Transverse colon (tissue), 4 donors: ENCODE measurements around the gene TBX18. TPM values are rescaled to one million over a fixed set of nuclear protein-coding genes. Genes with fewer than 3 reads are reported as not detected.

ENCODE experiments used
- DNase-seq: peaks from one replicate; pipeline ENCODE4 v3.0.0-alpha.2; 2019
- H3K27ac ChIP-seq, 4 donors: fragments of 200-600 bp; sonication (generic); 2 replicates each; pipeline ENCODE4 v1.5.1; 2016 to 2018; ENCODE audit warnings: inconsistent platforms in 4 of 4
- H3K27me3 ChIP-seq: fragments of 200-600 bp; sonication (generic); 2 replicates; pipeline ENCODE4 v1.5.1; 2017; ENCODE audit warnings: inconsistent platforms
- H3K36me3 ChIP-seq, 4 donors: fragments of 200-600 bp; sonication (generic); 2 replicates each; pipeline ENCODE4 v1.5.1; 2017 to 2019; ENCODE audit warnings: inconsistent platforms in 4 of 4
- H3K4me1 ChIP-seq, 4 donors: fragments of 200-600 bp; sonication (generic); 2 replicates each; pipeline ENCODE4 v1.5.1; 2017 to 2020; ENCODE audit warnings: inconsistent platforms in 4 of 4
- H3K4me3 ChIP-seq, 4 donors: fragments of 200-600 bp; sonication (generic); 1 replicate in 1 of 4; 2 replicates in 3 of 4; pipeline versions ENCODE4 v1.5.1 to v1.6.1; 2017 to 2019; ENCODE audit warnings: inconsistent platforms in 4 of 4
- H3K9me3 ChIP-seq, 2 donors: fragments of 200-600 bp; sonication (generic); 2 replicates each; pipeline ENCODE4 v1.5.1; 2017 to 2019; ENCODE audit warnings: inconsistent platforms in 2 of 2
- EP300 ChIP-seq: sonication (generic); formaldehyde crosslinking; IDR thresholded peaks from one replicate; pipeline ENCODE4 v1.6.1; 2017; ENCODE audit warnings: antibody characterized with exemption, low read depth
- POLR2A ChIP-seq: fragments of 450-650 bp; IDR thresholded peaks from one replicate; pipeline ENCODE4 v1.6.1; 2016; ENCODE audit warnings: antibody characterized with exemption, mild to moderate bottlenecking, moderate library complexity
- POLR2AphosphoS5 ChIP-seq, 3 donors: sonication (generic); formaldehyde crosslinking; IDR thresholded peaks; one replicate each; pipeline ENCODE4 v1.6.1; 2016; ENCODE audit warnings: antibody characterized with exemption in 3 of 3
- WGBS, 2 donors: methylation state at CpG; one replicate each; pipeline ENCODE4 v1.1.5; 2018; ENCODE audit warnings: low coverage in 1 of 2; 5-methylcytosine and 5-hydroxymethylcytosine counted together
- in situ Hi-C, 4 donors: fragments of 200-750 bp; cut with MboI; loops; one replicate each; pipeline versions ENCODE4 v1.15.0 to v1.15.1; 2017; ENCODE audit warnings: low sequenced_read_pairs in 3 of 4, low pct_ligation_motif_present in 1 of 4, low pct_unique_long_range_greater_than_20kb in 1 of 4
- intact Hi-C: fragments of 100-400 bp; cut with DNase I; formaldehyde crosslinking; loops from one replicate; pipeline ENCODE4 v1.15.1; 2023; ENCODE audit warnings: low total_unique reads
- total RNA-seq, 4 donors: library from RNA; depleted of rRNA; stranded (reverse); fragments of >200 nt; gene quantifications; one replicate each; pipeline ENCODE4 v1.1.0, GENCODE V29; 2016
- TF ChIP-seq, protein P1 (sequence below), 5 experiments: fragments of 200-600 bp in 3 of 5; fragments of 450-650 bp in 2 of 5; sonication (generic) in 3 of 5; IDR thresholded peaks; 1 replicate in 2 of 5; 2 replicates in 3 of 5; pipeline ENCODE4 v1.5.1; 2016 to 2017; ENCODE audit warnings: antibody characterized with exemption in 5 of 5, inconsistent platforms in 3 of 5, mild to moderate bottlenecking in 2 of 5, moderate library complexity in 1 of 5

Gene TBX18
- total RNA-seq, 4 donors from 2014 or later = 0.14 to 3.2 (median 1.9) TPM

DNA sequence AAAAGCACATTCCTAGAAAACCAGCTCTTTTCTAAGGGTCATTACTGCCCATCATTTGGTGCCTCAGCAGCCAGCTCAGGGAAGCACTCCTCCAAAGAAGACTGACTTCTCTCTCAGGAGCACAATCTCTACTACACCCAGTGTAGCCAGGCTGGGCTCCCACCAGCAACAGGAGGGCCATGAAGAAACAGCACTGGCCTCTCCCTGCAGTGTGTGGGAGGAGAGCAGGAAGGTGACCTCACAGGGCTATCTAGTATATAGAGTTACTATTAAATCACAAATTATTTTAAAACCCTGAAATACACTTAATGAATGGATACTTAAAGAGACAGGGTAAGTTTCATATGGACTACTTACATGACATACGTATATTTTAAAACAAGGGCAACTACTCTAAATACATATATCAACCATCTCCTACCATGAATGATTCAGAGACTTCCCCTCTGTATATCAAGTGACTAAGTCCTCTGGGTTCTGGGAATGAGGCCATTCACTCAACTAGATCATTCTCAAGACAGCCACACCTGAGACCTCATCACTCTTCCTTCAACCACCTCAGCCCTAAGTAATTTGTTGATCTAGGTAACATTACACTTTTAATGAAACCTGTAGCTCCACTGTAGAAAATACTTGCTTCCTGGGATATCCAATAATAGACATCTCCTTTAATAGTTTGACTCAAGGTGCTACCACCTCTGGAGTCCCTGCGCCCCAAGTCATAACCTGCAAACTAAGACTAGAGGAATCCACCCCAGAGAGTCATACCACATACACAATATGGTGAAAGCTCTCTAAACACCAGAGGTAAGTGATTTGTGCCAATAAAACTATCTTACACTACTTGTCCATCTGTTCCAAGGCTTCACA is 25.2 kb downstream of the TBX18 start:
- Histone ChIP-seq H3K4me3 (no peak overlapping the region), H3K4me1 (no peaks in the 10 kb centered on the region), H3K9me3 (no peaks in the 10 kb centered on the region), H3K27ac (no peak overlapping the region), H3K27me3 (no peaks in the 10 kb centered on the region), H3K36me3 (no peaks in the 10 kb centered on the region)
- DNase-seq = no peak
- TF ChIP-seq, protein P1, sequence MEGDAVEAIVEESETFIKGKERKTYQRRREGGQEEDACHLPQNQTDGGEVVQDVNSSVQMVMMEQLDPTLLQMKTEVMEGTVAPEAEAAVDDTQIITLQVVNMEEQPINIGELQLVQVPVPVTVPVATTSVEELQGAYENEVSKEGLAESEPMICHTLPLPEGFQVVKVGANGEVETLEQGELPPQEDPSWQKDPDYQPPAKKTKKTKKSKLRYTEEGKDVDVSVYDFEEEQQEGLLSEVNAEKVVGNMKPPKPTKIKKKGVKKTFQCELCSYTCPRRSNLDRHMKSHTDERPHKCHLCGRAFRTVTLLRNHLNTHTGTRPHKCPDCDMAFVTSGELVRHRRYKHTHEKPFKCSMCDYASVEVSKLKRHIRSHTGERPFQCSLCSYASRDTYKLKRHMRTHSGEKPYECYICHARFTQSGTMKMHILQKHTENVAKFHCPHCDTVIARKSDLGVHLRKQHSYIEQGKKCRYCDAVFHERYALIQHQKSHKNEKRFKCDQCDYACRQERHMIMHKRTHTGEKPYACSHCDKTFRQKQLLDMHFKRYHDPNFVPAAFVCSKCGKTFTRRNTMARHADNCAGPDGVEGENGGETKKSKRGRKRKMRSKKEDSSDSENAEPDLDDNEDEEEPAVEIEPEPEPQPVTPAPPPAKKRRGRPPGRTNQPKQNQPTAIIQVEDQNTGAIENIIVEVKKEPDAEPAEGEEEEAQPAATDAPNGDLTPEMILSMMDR (IDR thresholded peaks at IDR 0.05) = no peak
- TF ChIP-seq POLR2AphosphoS5 (IDR thresholded peaks at IDR 0.05) = no peak
- TF ChIP-seq EP300 = no peak
- no peak for TF ChIP-seq POLR2A
- intact Hi-C loops (no loop called here), in situ Hi-C loops (no loop called here)
- WGBS, 2 donors = 92% methylated on average over 2 of the region's 2 CpGs; no CpG with 5 or more reads in 1 of the 2 donors

DNA sequence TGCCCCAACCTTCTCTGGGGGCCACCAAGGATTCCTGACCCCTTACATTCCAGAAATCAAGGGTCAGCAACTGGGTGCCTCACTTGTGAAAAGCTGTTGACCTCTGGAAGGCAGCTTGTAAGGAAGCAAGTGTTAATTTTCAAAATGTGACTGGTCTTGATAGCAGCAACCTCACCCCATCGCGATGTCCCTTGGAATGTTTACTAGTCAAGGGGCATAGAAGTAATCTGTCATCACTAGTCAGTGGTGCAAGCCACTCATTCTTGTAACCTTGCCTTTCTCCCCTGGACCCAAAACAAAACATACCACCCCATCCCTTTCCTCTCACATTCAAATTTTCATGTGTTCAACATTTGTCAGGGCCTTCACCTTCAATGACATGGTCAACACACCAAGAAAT is 30.5 kb downstream of the TBX18 start:
- WGBS, 2 donors = 61% methylated on average over 2 of the region's 2 CpGs; no CpG with 5 or more reads in 1 of the 2 donors
- no peaks in the 10 kb centered on the region for H3K36me3 ChIP-seq

DNA sequence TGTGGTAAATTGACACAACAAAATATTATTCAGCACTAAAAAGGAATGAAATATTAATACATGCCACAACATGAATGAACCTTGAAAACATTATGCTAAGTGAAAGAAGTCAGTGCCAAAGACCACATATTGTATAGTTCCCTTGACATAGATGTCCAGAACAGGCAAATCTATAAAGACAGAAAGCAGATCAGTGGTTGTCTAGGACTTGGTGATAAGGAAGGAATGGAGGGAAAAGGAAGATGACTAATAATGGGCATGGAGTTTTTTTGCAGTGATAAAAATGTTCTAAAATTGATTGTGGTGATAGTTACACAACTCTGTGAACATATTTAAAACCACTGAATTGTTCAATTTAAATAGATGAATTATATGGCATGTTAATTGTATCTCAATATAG is 32.5 kb downstream of the TBX18 start:
- Histone ChIP-seq H3K4me3 (no peak overlapping the region), H3K27ac (no peak overlapping the region), H3K9me3 (no peaks in the 10 kb centered on the region), H3K36me3 (no peaks in the 10 kb centered on the region), H3K27me3 (no peaks in the 10 kb centered on the region), H3K4me1 (no peaks in the 10 kb centered on the region)
- in situ Hi-C loops = no loop called here
- intact Hi-C loops = no loop called here
- no peak for DNase-seq
- TF ChIP-seq POLR2A (no peak), POLR2AphosphoS5 (IDR thresholded peaks at IDR 0.05) (no peak), EP300 (no peak)
- TF ChIP-seq, protein P1 (IDR thresholded peaks at IDR 0.05) = no peak

More for the DNA sequence above, 30.5 kb downstream of the TBX18 start:
- no peak overlapping the region for H3K4me3 ChIP-seq
- TF ChIP-seq POLR2AphosphoS5 (IDR thresholded peaks at IDR 0.05) (no peak), EP300 (no peak)
- TF ChIP-seq, protein P1 (IDR thresholded peaks at IDR 0.05) = no peak
- no peaks in the 10 kb centered on the region for H3K27me3 ChIP-seq
- in situ Hi-C loops = no loop called here
- H3K27ac ChIP-seq = no peak overlapping the region
- H3K9me3 ChIP-seq = no peaks in the 10 kb centered on the region
- H3K4me1 ChIP-seq = no peaks in the 10 kb centered on the region
- no peak for DNase-seq
- intact Hi-C loops = no loop called here

DNA sequence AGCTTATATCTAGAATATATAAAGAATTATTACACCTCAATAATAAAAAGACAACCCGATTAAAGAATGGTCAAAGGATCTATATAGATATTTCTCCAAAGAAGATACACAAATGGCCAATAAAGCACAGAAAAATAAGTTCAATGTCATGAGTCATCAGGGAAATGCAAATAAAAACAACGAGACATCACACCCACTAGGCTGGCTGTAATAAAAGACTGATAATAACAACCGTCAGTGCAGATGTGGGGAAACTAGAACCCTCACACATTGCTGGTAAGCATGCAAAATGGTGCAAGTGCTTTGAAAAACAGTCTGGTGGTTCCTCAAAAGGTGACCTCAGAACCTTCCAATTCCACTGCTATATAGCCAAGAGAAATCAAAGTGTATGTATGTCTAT is 33.0 kb downstream of the TBX18 start:
- WGBS, 2 donors = 25 to 47% methylated on average over 3 of the region's 3 CpGs
- Histone ChIP-seq H3K36me3 (no peaks in the 10 kb centered on the region), H3K4me3 (no peak overlapping the region), H3K9me3 (no peaks in the 10 kb centered on the region), H3K4me1 (no peaks in the 10 kb centered on the region), H3K27me3 (no peaks in the 10 kb centered on the region), H3K27ac (no peak overlapping the region)
- no peak for DNase-seq
- in situ Hi-C loops (no loop called here), intact Hi-C loops (no loop called here)
- no peak for TF ChIP-seq POLR2A
- TF ChIP-seq POLR2AphosphoS5 (IDR thresholded peaks at IDR 0.05) = no peak
- no peak for TF ChIP-seq EP300
- TF ChIP-seq, protein P1 (IDR thresholded peaks at IDR 0.05) = no peak
